ENCODE results near the gene PSMB7.
"Not testable (repeated sequence)": the region's sequence is repeated elsewhere in the genome, so short reads cannot be mapped to it uniquely, and the experiment has no call there.

PSMB7 gene

DNA sequence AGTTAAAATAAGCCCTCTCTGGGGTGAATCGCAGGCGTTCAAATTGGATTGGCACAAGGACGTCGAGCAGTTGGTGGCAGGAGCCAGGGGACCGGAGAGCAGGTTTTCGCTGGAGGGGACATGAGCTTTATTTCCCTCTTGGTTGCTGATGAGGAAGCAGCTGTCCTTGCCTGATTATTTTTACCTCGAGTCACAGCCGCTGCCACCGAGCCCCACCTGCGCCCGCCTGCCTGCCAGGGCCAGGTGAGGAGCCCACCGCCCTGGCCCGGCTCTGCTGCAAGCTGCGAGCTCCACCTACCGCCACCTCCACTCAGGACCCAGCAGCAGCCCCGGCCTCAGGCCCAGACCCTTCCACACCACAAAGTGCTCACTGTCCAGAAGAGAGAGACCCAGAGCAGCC is 26.0 kb upstream of the PSMB7 start:
- Histone ChIP-seq H3K27ac (ENCODE audit: low read length) (no peak overlapping the region), H3K4me3 (ENCODE audit: low read length) (no peak overlapping the region), H3K4me1 (ENCODE audit: control insufficient read depth, low read depth, low read length) (no peaks in the 10 kb centered on the region), H3K9ac (ENCODE audit: low read length) (no peak overlapping the region), H3K36me3 (ENCODE audit: control insufficient read depth, low read depth, low read length) (no peaks in the 10 kb centered on the region), H3K9me3 (ENCODE audit: control insufficient read depth, low read depth, low read length) (no peaks in the 10 kb centered on the region), H3K27me3 (ENCODE audit: control insufficient read depth, insufficient read depth, low read length) (no peaks in the 10 kb centered on the region)

DNA sequence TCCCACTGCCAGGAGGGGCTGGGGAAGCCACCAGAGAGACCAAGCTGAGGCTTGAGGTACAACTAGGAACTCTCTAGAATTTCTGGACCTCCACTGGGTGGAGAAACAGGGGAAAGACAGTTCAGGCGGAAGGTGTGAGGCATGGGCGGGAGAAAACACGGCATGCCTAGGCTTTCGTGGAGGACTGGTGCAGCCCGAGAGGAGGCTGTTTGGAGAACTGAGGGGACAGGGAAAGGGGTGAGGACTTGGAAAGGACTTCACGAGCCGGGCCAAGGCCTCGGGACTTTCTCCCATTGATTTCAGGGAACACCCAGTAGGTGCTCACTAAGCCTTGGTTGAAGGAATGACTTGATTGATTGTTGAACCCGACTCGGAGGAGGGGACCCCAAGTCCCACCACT is 25.5 kb upstream of the PSMB7 start:
- H3K4me3 ChIP-seq (ENCODE audit: low read length), result no peak overlapping the region
- no peak overlapping the region for H3K27ac ChIP-seq (ENCODE audit: low read length)
- H3K9me3 ChIP-seq (ENCODE audit: control insufficient read depth, low read depth, low read length), result no peaks in the 10 kb centered on the region
- no peaks in the 10 kb centered on the region for H3K4me1 ChIP-seq (ENCODE audit: control insufficient read depth, low read depth, low read length)
- no peaks in the 10 kb centered on the region for H3K36me3 ChIP-seq (ENCODE audit: control insufficient read depth, low read depth, low read length)
- no peaks in the 10 kb centered on the region for H3K27me3 ChIP-seq (ENCODE audit: control insufficient read depth, insufficient read depth, low read length)
- no peak overlapping the region for H3K9ac ChIP-seq (ENCODE audit: low read length)

DNA sequence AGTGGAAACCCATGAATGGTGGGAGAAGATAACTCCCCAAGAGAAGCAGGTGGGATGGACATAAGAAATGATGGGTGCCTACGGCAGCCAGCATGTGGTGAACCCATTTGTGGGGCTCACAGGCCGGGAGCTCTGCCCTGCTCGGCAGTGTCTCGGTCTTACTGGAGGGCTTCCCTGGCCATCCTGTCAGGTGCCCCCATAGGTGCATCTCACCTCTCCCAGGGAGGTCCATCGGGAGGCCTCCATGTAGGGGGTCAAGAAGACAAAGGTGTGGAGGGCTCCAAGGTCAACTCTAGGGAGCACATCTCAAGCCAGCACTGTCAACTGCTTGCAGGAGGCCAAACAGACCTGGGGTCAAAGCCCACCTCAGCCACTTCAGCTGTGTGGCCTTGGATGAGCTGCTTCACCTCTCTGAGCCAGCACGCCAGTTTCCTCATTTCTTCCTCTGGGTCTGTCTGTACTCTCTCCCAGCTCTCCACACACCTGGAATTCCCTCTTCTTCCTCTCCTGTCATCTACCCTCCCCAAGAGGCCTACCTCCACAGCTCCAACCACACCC is 24.5 kb upstream of the PSMB7 start:
- no peaks in the 10 kb centered on the region for H3K27me3 ChIP-seq (ENCODE audit: control insufficient read depth, insufficient read depth, low read length)
- no peak overlapping the region for H3K9ac ChIP-seq (ENCODE audit: low read length)
- no peaks in the 10 kb centered on the region for H3K9me3 ChIP-seq (ENCODE audit: control insufficient read depth, low read depth, low read length)
- H3K4me1 ChIP-seq (ENCODE audit: control insufficient read depth, low read depth, low read length), result no peaks in the 10 kb centered on the region
- no peaks in the 10 kb centered on the region for H3K36me3 ChIP-seq (ENCODE audit: control insufficient read depth, low read depth, low read length)
- no peak overlapping the region for H3K27ac ChIP-seq (ENCODE audit: low read length)
- H3K4me3 ChIP-seq (ENCODE audit: low read length), result no peak overlapping the region

DNA sequence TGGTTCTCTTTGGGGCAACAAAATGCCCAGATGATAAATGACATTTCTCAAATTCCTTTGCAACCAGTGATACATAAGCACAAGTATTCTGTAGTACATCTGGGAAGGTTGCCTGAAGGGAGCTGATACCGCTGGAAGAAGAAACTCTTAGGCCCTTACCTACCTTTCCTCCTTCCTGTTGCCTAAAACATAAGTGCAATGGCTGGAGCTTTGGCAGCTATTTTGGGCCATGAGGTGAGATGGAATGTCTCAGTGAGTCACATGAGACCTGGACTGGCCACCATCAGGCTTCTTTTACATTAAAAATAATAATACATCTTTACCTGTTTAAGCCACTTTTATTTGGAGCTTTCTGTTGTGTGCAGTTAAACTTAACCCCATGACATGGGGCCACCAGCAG is 23.8 kb upstream of the PSMB7 start:
- Histone ChIP-seq H3K27me3 (ENCODE audit: control insufficient read depth, insufficient read depth, low read length) (no peaks in the 10 kb centered on the region), H3K9me3 (ENCODE audit: control insufficient read depth, low read depth, low read length) (no peaks in the 10 kb centered on the region), H3K4me1 (ENCODE audit: control insufficient read depth, low read depth, low read length) (no peaks in the 10 kb centered on the region)

DNA sequence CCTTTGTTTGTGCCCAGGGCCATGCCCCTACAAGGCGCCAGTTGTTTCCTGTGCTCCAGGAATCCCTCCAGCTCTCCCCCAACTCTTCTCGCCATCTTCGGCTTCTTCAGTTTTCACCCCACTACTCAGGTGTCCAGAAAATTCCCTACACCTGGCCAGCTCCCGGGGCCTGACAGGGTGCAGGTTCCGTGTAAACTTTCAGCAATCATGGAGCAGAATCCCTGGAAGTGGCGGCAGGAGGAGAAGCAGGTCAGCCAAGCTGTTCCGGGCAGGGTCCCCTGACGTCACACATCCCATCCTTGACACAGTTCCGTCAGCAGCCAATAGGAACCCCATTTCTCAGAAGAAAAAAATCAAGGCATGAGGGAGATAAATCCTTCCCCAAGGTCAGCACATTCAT is 22.8 kb upstream of the PSMB7 start:
- H3K36me3 ChIP-seq (ENCODE audit: control insufficient read depth, low read depth, low read length), result no peaks in the 10 kb centered on the region
- no peaks in the 10 kb centered on the region for H3K9me3 ChIP-seq (ENCODE audit: control insufficient read depth, low read depth, low read length)
- H3K9ac ChIP-seq (ENCODE audit: low read length), result no peak overlapping the region
- no peaks in the 10 kb centered on the region for H3K27me3 ChIP-seq (ENCODE audit: control insufficient read depth, insufficient read depth, low read length)
- no peak overlapping the region for H3K27ac ChIP-seq (ENCODE audit: low read length)
- no peaks in the 10 kb centered on the region for H3K4me1 ChIP-seq (ENCODE audit: control insufficient read depth, low read depth, low read length)
- H3K4me3 ChIP-seq (ENCODE audit: low read length), result no peak overlapping the region

More for the DNA sequence above, 23.8 kb upstream of the PSMB7 start:
- Histone ChIP-seq H3K9ac (ENCODE audit: low read length) (no peak overlapping the region), H3K27ac (ENCODE audit: low read length) (no peak overlapping the region), H3K4me3 (ENCODE audit: low read length) (no peak overlapping the region), H3K36me3 (ENCODE audit: control insufficient read depth, low read depth, low read length) (no peaks in the 10 kb centered on the region)

DNA sequence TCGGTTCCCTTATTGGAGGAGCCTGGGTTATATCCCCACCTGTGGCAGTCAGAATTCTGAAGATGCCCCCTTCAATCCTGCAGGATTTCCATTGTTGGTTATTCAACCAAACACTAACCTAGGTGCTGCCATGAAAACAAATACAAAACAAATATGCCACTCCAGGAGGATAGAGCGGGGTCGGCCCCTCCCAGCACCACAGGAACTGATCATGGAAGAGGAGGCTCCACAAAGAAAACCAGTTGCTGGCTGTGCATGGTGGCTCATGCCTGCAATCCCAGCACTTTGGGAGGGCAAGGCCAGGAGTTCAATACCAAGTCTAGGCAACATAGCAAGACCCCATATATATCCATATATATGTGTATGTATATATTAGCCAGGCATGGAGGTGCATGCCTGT is 21.8 kb upstream of the PSMB7 start:
- Histone ChIP-seq H3K9me3 (ENCODE audit: control insufficient read depth, low read depth, low read length) (no peaks in the 10 kb centered on the region), H3K4me1 (ENCODE audit: control insufficient read depth, low read depth, low read length) (no peaks in the 10 kb centered on the region), H3K36me3 (ENCODE audit: control insufficient read depth, low read depth, low read length) (no peaks in the 10 kb centered on the region), H3K4me3 (ENCODE audit: low read length) (no peak overlapping the region), H3K9ac (ENCODE audit: low read length) (no peak overlapping the region), H3K27ac (ENCODE audit: low read length) (no peak overlapping the region), H3K27me3 (ENCODE audit: control insufficient read depth, insufficient read depth, low read length) (no peaks in the 10 kb centered on the region)

DNA sequence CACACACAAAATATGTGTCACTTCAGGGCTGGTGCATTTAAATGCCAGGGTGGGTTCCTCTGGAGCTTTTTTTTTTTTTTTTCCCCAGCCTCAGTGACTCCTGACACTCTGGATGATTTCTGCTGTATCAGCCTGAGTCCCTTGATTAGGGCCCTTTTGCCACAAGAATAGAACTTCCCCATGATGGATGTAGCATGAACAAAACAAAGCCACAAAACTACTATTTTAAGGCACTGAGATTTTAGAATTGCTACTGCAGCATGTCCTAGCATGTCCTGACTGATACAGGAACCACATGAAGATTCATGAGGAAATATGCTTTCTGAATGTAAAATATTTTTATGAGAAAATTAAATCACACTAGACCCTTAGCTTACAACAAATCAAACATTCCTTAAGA is 21.1 kb upstream of the PSMB7 start:
- Histone ChIP-seq H3K9me3 (ENCODE audit: control insufficient read depth, low read depth, low read length) (no peaks in the 10 kb centered on the region), H3K36me3 (ENCODE audit: control insufficient read depth, low read depth, low read length) (no peaks in the 10 kb centered on the region), H3K4me1 (ENCODE audit: control insufficient read depth, low read depth, low read length) (no peaks in the 10 kb centered on the region), H3K27ac (ENCODE audit: low read length) (no peak overlapping the region), H3K9ac (ENCODE audit: low read length) (no peak overlapping the region), H3K27me3 (ENCODE audit: control insufficient read depth, insufficient read depth, low read length) (no peaks in the 10 kb centered on the region), H3K4me3 (ENCODE audit: low read length) (no peak overlapping the region)

DNA sequence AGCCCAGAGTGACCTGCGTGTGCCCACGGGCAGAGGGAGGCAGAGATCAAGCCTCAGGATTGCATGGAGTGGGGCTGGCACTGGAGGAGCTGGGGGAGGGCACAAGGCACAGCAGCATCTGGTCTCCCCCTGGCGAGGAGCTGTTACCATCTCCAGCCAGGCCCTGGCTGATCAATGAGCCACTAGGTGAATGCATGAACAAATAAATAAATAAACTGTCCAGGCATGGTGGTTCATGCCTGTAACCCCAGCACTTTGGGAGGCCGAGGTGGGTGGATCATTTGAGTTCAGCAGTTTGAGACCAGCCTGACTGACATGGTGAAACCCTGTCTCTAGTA is 14.3 kb upstream of the PSMB7 start:
- H3K4me3 ChIP-seq (ENCODE audit: low read length), result no peak overlapping the region
- H3K4me1 ChIP-seq (ENCODE audit: control insufficient read depth, low read depth, low read length), result no peaks in the 10 kb centered on the region
- no peak overlapping the region for H3K27ac ChIP-seq (ENCODE audit: low read length)
- H3K27me3 ChIP-seq (ENCODE audit: control insufficient read depth, insufficient read depth, low read length), result peaks cover under 1% of the 10 kb centered on the region
- no peaks in the 10 kb centered on the region for H3K9me3 ChIP-seq (ENCODE audit: control insufficient read depth, low read depth, low read length)
- no peaks in the 10 kb centered on the region for H3K36me3 ChIP-seq (ENCODE audit: control insufficient read depth, low read depth, low read length)
- no peak overlapping the region for H3K9ac ChIP-seq (ENCODE audit: low read length)

DNA sequence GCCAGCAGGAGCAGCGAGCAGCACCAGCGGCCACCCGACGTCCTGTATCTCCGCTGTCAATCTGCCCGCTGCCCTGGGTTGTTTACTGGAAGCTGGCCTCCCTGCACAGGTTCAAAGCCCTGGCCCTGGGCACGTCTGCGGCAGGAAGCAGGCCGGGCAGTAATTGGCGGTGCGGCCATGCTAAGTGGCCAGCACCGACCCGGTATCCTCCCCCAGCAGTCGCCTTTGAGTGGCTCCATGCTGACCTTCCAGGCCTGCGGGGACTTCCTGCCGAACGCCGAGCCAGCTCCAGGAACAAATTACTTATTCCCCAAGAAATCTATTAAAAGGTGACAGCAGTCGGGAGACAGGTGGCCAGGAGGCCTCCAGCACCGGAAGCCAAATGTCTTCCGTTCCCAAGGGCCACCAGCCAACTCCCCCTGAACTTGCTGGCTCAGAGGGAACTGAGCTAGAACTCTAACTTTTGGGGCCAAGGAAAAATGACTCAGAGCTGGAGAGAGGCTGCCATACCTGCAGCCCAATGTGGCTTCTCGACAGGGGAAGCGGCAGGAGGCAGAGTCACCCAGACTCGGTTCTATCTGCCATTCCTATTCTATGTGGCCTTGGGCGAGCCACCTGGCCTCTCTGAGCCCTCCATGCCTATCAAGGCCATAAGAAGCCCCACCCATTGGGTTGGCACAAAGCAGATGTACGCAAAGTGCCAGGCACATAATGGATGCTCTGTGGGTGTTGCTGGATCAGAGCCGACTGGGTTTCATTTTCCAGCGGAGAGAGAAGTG is 13.7 kb upstream of the PSMB7 start:
- Histone ChIP-seq H3K9ac (ENCODE audit: low read length) (no peak overlapping the region), H3K36me3 (ENCODE audit: control insufficient read depth, low read depth, low read length) (no peaks in the 10 kb centered on the region), H3K4me3 (ENCODE audit: low read length) (no peak overlapping the region), H3K27ac (ENCODE audit: low read length) (no peak overlapping the region), H3K9me3 (ENCODE audit: control insufficient read depth, low read depth, low read length) (no peaks in the 10 kb centered on the region), H3K4me1 (ENCODE audit: control insufficient read depth, low read depth, low read length) (no peaks in the 10 kb centered on the region), H3K27me3 (ENCODE audit: control insufficient read depth, insufficient read depth, low read length) (peaks cover 6% of the 10 kb centered on the region)

DNA sequence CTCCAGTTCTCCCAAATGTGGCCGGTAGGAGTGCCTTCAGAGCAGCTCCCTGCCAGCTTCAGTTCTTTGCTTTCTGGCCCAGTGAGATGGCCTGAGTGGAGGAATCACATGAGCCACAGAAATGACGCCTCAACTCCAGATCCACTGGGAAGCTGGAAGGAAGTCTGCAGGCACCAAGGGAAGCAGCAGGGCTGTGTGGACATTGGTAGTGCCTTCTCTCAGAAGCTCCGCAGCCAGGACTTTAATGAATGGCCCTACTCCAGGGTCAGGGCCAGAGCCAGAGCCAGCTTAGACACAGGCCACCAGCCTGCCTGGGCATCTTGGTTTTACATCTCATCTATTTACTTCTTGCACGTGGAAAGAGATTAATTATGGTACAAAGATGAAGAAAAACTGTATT is 12.0 kb upstream of the PSMB7 start:
- no peak overlapping the region for H3K4me3 ChIP-seq (ENCODE audit: low read length)
- no peaks in the 10 kb centered on the region for H3K36me3 ChIP-seq (ENCODE audit: control insufficient read depth, low read depth, low read length)
- H3K9me3 ChIP-seq (ENCODE audit: control insufficient read depth, low read depth, low read length), result no peaks in the 10 kb centered on the region
- H3K9ac ChIP-seq (ENCODE audit: low read length), result no peak overlapping the region
- no peaks in the 10 kb centered on the region for H3K4me1 ChIP-seq (ENCODE audit: control insufficient read depth, low read depth, low read length)
- H3K27me3 ChIP-seq (ENCODE audit: control insufficient read depth, insufficient read depth, low read length), result peaks cover 6% of the 10 kb centered on the region
- H3K27ac ChIP-seq (ENCODE audit: low read length), result no peak overlapping the region

DNA sequence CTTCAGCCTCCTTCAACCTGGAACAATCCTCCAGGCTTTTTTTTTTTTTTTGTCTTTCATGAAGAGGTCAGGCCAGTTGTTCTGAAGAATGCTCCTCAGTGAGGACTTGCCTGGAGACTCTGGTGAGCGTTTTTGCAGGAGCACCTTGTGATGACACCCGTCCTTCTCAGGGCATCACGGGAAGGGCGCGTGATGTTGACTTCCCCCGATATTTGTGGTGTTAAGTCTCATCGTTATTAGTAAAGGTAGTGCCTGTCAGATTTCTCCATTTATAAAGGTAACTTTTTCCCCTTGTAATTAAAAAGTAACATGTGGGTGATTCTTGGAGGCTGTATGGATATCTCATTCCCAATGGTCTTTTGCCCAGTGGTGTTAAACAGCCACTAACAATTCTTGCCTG is 11.1 kb upstream of the PSMB7 start:
- Histone ChIP-seq H3K27me3 (ENCODE audit: control insufficient read depth, insufficient read depth, low read length) (peaks cover 6% of the 10 kb centered on the region), H3K4me1 (ENCODE audit: control insufficient read depth, low read depth, low read length) (no peaks in the 10 kb centered on the region), H3K4me3 (ENCODE audit: low read length) (no peak overlapping the region), H3K27ac (ENCODE audit: low read length) (no peak overlapping the region), H3K36me3 (ENCODE audit: control insufficient read depth, low read depth, low read length) (no peaks in the 10 kb centered on the region), H3K9me3 (ENCODE audit: control insufficient read depth, low read depth, low read length) (no peaks in the 10 kb centered on the region), H3K9ac (ENCODE audit: low read length) (no peak overlapping the region)

DNA sequence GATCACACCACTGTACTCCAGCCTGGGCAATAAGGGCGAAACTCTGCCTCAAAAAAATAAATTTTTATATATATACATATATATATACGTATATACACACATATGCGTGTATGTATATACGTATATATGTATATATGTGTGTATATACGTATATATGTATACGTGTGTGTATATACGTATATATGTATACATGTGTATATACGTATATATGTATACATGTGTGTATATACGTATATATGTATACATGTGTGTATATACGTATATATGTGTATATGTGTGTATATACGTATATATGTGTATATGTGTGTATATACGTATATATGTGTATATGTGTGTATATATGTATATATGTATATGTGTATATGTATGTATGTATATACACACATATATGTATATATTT is 10.5 kb upstream of the PSMB7 start:
- H3K9ac ChIP-seq (ENCODE audit: low read length); H3K36me3 ChIP-seq (ENCODE audit: control insufficient read depth, low read depth, low read length); H3K4me3 ChIP-seq (ENCODE audit: low read length); H3K4me1 ChIP-seq (ENCODE audit: control insufficient read depth, low read depth, low read length); H3K27ac ChIP-seq (ENCODE audit: low read length); H3K27me3 ChIP-seq (ENCODE audit: control insufficient read depth, insufficient read depth, low read length); H3K9me3 ChIP-seq (ENCODE audit: control insufficient read depth, low read depth, low read length): not testable (repeated sequence)
